Activated T-cell treated with anti-CD3 and anti-CD28 coated beads, Interleukin-2, amount 50 U/mL, for 48 hours (primary cell): Measurements from ENCODE around the gene EYS.
"Not testable (repeated sequence)": the region's sequence is repeated elsewhere in the genome, so short reads cannot be mapped to it uniquely, and the experiment has no call there.

Source experiments
- DNase-seq, 2 experiments: peaks; one replicate each; pipeline ENCODE4 v3.0.0-alpha.2; 2020

Gene EYS

GRCh38 chr6:64527899-64528298, 1179.1 kb downstream of the EYS start:
- DNase-seq, result no peak

- no peak for DNase-seq
Measured at GRCh38 chr6:64522859-64523258, 1184.2 kb downstream of the EYS start.

GRCh38 chr6:64520050-64520449, 1187.0 kb downstream of the EYS start:
- no peak for DNase-seq

DNA sequence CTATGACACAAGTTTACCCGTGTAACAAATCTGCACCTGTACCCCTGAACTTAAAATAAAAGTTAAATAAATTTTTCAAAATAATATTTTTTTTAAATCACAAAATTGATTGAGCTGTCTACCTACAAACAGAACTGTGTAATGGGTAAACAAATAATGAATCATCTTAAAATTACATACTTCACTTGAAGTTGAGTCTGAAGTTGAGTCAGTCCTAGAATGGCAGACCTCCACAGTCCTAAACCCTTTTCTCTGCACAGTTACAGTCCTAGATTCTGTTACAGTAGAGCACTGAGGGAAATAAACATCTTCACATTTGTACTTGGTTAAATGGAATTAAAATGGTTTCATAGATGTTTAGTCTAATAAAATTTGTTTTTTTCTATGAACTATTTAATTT, 1190.6 kb downstream of the EYS start:
- DNase-seq, result no peak

- no peak for DNase-seq
Measured at GRCh38 chr6:64507661-64508060, 1199.4 kb downstream of the EYS start.

- DNase-seq, result peak in 1 of 2 experiments; percentile 11
Measured at GRCh38 chr6:64505312-64505711, 1201.7 kb downstream of the EYS start.

- DNase-seq, result no peak
Measured at GRCh38 chr6:64504503-64504902, 1202.5 kb downstream of the EYS start.

DNA sequence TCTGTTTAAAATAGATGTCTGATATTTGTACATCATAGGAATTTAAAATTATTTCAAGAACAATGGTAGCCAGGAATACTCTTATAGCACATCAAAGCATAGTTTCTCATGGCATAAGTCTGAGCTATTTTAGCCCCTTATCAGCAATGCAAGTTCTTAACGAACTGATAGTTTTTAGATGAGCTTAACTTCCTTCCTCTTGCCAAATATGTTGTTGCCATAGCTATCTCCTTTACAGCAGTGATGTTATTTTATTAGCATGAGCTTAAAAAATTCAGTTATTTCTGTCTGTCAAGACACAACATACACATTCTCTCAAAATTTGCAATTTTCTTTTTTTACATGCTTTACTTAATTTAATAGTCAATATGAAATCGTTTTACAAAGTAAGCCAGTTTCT, 1204.2 kb downstream of the EYS start:
- DNase-seq, result no peak

DNA sequence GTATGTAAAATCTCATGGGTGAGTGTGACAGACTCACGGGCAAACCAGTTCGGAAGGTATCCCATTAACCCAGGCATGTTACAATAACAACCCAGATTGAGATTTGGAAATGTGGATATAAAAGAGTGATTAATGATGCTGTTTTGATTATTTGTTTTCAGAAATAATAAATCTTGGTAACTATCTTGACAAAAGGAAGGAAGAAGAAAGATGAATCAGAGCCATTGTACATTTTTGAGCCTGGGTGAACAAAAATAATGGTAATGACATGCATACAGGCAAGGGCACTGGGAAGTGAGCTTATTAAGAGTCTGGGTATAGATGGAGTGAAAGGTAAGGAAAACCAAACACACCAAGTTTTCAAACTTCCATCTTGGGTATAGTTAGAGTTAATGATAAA, 1209.4 kb downstream of the EYS start:
- DNase-seq, result no peak

DNA sequence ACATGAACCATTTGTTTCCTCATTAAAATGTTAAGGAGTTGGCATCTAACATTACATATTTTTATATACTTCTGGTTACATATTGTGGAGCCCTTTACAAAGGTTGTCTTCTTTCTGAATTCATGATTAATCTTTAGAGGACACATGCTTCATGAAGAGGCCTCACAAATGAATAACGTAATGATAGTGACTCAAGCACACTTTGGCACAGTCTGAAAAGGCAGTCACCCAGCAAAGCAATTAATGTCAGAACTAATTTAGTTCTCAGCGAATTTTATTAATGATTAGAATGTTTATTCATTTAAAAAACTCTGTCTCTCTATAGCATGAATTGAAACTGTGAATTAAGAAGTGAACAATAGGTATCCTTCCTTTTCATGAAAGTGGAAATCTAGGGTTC, 1217.3 kb downstream of the EYS start:
- DNase-seq, result no peak

GRCh38 chr6:64486578-64487351, 1220.3 kb downstream of the EYS start:
- DNase-seq, result no peak

DNA sequence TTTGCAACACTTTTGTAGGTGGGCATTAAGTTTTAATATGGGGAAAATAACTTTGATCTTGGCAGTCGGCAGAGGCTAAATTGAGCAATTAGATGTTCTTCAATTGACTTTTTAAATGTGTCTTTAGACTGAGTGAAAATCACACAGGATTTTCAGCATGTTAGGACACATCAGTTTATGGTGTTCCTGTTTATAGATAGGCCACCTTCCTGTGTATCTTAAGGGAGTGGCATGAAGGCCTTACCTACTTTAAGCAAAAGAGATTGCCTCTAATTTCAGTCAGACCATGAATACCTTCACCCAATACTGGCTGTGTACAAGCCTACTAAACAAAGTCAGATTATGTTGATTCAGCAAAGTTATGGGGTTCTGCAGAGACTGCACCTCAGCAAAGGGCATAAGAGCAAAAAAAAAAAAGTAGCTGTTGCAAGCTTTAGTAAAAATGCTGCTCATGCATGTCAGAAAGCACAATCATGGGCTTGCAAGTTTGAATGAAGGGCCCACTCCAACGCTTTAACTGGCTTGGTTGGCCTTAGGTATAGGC, 1223.0 kb downstream of the EYS start:
- no peak for DNase-seq

DNA sequence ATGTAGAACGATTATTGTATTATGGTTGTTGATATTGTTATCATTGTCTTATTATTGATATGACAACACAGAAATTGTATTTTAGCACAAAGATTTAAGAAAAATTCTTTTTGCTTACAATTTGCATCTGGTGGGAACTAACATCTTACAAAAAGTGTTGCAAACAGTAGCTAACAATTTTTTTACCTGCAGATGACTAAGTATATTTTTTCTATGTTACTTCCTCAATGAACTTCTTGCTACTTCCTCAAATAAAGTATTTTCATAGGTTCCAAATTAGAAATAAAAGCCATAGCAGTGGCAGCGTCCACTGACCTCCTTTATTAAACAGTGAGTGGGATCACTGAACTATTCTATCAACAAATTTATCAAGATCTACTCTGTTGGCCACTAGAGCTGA, 1224.4 kb downstream of the EYS start:
- DNase-seq, result no peak

GRCh38 chr6:64479134-64479533, 1227.9 kb downstream of the EYS start:
- no peak for DNase-seq

DNA sequence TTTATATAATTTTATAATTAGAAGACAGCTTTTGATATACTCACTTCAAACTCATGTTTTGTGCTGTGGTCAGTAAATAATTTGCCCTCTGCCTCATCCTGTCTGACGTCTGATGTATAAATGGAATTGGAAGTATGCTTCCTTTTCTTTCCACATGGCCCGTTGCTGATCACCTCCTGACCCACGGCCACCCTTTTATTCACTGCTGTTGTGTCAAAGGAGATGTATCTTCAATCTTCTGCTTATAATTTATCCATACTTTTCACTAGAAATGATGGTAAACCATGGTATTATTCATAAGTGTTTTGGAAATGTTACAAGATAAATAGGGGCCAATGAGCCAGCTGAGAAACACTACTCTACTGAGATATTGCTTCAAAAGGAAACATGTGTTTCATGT, 1229.6 kb downstream of the EYS start:
- no peak for DNase-seq

GRCh38 chr6:64476935-64477334, 1230.1 kb downstream of the EYS start:
- DNase-seq, result no peak

GRCh38 chr6:64469405-64469804, 1237.6 kb downstream of the EYS start:
- DNase-seq, result not testable (repeated sequence)

GRCh38 chr6:64467656-64468055, 1239.4 kb downstream of the EYS start:
- no peak for DNase-seq

DNA sequence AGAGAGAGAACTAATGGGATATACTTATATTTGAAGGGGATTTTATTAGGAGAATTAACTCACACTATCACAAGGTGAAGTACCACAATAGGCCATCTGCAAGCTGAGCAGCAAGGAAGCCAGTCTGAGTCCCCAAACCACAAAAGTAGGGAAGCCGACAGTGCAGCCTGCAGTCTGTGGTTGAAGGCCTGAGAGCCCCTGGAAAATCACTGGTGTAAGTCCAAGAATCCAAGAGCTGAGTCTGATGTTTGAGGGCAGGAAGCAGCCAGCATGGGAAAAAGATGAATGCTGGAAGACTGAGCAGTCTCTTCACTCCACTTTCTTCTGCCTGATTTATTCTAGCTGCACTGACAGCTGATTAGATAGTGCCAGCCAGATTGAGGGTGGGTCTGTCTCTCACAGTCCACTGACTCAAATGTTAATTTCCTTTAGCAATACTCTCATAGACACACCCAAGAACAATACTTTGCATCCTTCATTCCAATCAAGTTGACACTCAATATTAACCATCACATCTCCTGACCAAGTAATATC, 1247.5 kb downstream of the EYS start:
- no peak for DNase-seq

- not testable (repeated sequence) for DNase-seq
Measured at GRCh38 chr6:64448101-64448500, 1258.9 kb downstream of the EYS start.

DNA sequence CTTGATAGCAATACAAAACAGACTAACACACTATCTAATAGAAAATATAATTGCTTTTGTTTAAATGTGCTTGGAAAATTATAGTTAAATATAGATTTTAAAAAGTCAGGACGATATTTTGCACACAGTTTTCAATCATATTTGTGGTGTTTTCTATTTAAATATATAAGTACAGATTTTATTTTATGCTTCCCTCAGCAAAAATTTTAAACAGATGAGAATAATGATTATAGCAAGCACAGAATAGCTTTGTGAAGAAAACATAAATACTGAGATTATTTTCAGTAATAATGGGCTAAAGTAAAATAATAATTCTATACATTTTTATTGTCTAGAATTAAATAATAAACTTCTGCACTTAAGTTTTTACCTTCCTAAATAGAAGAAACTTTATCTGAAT, 1262.0 kb downstream of the EYS start:
- DNase-seq, result no peak

GRCh38 chr6:64439274-64439673, 1267.8 kb downstream of the EYS start:
- DNase-seq, result no peak

- DNase-seq, result no peak
Measured at GRCh38 chr6:64437996-64438395, 1269.0 kb downstream of the EYS start.

DNA sequence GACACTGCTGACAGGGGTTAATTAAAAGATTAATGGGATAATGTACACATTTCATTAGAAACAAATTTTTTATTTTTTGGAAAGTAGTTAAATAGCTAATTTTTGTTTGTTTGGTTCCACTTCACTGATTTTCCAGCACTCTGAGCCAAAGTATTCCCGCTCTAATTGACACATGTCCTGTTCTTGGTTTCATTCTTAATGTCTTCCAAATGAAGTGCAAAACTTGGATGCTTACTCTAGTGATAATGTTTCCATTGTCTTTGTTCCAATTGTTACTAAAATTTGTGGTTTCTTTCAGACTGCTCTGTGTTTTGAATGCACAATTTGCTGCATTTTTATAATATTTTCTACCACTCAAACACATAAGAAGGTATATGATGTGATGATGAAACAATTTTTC, 1277.1 kb downstream of the EYS start:
- DNase-seq, result no peak

- no peak for DNase-seq
Measured at GRCh38 chr6:64428186-64428585, 1278.8 kb downstream of the EYS start.
